ENCODE data around the gene FMNL2. TPM values are rescaled to one million over a fixed set of nuclear protein-coding genes. Genes with fewer than 3 reads are reported as not detected.

FMNL2 gene
- total and polyA plus RNA-seq, 10 donors = 8.8 to 59.3 (median 33.5) TPM

DNA sequence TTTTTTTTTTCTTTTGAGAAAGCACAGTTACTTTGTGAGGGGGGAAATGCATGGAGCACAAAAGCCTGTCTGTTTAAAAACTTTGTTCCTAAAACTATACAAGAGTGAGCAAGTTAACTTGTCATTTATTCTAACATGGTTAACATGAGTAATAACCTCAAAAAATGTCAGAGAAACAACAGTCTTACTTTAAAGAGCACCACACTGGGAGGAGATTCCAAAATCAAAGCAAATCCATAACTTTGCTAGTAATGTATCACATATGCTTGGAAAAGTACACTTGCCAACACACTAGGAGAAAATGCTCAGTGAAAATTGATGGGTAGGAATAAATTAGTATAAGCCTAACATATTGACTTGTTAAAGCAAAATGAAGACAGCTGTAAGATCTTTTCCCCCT lies 225.2 kb downstream of the FMNL2 start:
- no peaks in the 10 kb centered on the region for H3K27me3 ChIP-seq (replicated peaks in 1 of 7)
- TF ChIP-seq POLR2AphosphoS5 (IDR thresholded peaks at IDR 0.05) = no peak
- TF ChIP-seq, protein P1, sequence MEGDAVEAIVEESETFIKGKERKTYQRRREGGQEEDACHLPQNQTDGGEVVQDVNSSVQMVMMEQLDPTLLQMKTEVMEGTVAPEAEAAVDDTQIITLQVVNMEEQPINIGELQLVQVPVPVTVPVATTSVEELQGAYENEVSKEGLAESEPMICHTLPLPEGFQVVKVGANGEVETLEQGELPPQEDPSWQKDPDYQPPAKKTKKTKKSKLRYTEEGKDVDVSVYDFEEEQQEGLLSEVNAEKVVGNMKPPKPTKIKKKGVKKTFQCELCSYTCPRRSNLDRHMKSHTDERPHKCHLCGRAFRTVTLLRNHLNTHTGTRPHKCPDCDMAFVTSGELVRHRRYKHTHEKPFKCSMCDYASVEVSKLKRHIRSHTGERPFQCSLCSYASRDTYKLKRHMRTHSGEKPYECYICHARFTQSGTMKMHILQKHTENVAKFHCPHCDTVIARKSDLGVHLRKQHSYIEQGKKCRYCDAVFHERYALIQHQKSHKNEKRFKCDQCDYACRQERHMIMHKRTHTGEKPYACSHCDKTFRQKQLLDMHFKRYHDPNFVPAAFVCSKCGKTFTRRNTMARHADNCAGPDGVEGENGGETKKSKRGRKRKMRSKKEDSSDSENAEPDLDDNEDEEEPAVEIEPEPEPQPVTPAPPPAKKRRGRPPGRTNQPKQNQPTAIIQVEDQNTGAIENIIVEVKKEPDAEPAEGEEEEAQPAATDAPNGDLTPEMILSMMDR (IDR thresholded peaks at IDR 0.05 in 8 of 11, conservative IDR thresholded peaks at IDR 0.05 in 3 of 11) = no peak
- TF ChIP-seq POLR2A (IDR thresholded peaks at IDR 0.05) = no peak
- H3K9me3 ChIP-seq = no peaks in the 10 kb centered on the region
- no peaks in the 10 kb centered on the region for H3K4me1 ChIP-seq
- no peak for DNase-seq
- intact Hi-C loops (cut with DNase I; ENCODE audit: low total_unique reads) = no loop called here
- H3K27ac ChIP-seq = no peak overlapping the region
- H3K36me3 ChIP-seq = peaks cover 0 to 10% (median 0%) of the 10 kb centered on the region in 6 donors
- H3K4me3 ChIP-seq = no peak overlapping the region

DNA sequence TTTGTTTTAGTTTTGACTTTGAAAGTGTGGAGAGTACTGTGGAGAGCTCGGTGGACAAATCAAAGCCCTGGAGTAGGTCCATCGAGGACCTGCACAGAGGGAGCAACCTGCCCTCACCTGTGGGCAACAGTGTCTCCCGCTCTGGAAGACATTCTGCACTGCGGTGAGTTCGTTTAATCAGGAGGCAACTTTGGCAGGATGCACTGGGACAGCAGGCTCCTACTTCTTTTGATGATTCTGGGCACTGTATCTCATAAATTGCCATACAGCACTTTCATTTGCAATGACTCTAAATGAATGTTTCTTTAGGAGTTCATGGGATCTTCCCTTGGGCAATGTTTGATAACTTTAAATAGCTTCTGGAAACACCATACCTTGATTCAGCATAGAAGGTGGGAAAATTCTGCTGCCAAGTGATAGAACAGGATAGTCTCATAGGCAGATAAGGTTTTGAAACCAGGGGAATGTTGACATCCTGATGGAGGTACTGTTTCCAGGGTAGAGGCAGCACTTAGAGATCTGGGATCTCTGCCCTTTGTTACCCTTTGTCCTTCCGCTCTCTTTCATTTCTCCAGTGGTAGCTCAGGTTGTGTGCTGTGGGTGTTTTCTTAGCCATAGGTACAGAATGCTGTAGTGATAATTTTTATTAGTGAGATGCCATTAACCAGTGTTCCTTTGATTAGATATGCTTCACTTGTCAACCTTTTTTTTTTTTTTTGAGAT lies 226.1 kb downstream of the FMNL2 start:
- WGBS, 5 donors = 91 to 96% (median 92%) methylated on average over 6 of the region's 6 CpGs
- Histone ChIP-seq H3K9me3 (no peaks in the 10 kb centered on the region), H3K27ac (no peak overlapping the region), H3K4me3 (no peak overlapping the region), H3K36me3 (peaks cover 0 to 10% (median 0%) of the 10 kb centered on the region in 6 donors), H3K4me1 (peaks cover 0 to 3% (median under 1%) of the 10 kb centered on the region in 6 donors), H3K27me3 (replicated peaks in 1 of 7) (no peaks in the 10 kb centered on the region)
- intact Hi-C loops (cut with DNase I; ENCODE audit: low total_unique reads) = no loop called here
- TF ChIP-seq POLR2A (IDR thresholded peaks at IDR 0.05) = no peak
- TF ChIP-seq, protein P1 (IDR thresholded peaks at IDR 0.05 in 8 of 11, conservative IDR thresholded peaks at IDR 0.05 in 3 of 11) = no peak
- TF ChIP-seq POLR2AphosphoS5 (IDR thresholded peaks at IDR 0.05) = no peak
- no peak for DNase-seq

DNA sequence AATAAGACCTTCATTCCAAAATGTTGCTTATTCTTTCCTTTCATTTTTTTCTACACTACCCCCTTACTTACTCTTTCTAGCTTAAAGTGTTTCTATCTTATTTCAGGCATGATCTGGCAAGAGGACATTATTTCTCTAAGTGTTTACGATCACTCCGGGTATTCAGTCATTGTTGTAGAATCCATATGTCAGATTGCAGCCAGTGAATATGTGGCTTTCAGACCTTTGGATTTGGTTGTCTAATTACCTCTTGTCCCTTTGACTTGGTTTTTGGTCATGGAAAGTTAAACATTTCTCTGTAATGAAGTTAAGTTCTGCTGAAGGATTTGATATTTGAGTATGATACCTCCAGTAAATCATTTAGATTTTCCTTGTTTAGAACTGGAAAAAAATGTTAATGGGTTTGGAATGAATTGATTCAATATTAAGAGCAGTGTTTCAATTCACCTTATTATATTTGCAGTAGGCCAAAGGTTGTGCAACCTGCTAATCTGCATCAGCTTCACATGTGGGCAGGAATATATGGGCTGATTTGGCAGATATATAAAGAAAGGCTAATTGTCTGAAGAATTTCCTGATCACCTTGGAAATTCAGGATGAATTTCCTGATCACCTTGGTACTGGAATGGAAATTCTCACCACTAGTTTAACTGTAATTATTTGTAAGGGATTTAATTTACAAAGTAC lies 227.4 kb downstream of the FMNL2 start:
- Histone ChIP-seq H3K36me3 (peaks cover 0 to 10% (median 0%) of the 10 kb centered on the region in 6 donors), H3K27me3 (replicated peaks in 1 of 7) (no peaks in the 10 kb centered on the region), H3K4me3 (no peak overlapping the region), H3K9me3 (no peaks in the 10 kb centered on the region), H3K4me1 (peaks cover 0 to 11% (median 2%) of the 10 kb centered on the region in 6 donors), H3K27ac (no peak overlapping the region)
- 88 to 99% (median 94%) methylated on average over 2 of the region's 2 CpGs for WGBS, 5 donors
- DNase-seq = no peak
- TF ChIP-seq POLR2AphosphoS5 (IDR thresholded peaks at IDR 0.05) (no peak), POLR2A (IDR thresholded peaks at IDR 0.05) (no peak)
- TF ChIP-seq, protein P1 (IDR thresholded peaks at IDR 0.05 in 8 of 11, conservative IDR thresholded peaks at IDR 0.05 in 3 of 11) = no peak
- intact Hi-C loops (cut with DNase I; ENCODE audit: low total_unique reads) = no loop called here

DNA sequence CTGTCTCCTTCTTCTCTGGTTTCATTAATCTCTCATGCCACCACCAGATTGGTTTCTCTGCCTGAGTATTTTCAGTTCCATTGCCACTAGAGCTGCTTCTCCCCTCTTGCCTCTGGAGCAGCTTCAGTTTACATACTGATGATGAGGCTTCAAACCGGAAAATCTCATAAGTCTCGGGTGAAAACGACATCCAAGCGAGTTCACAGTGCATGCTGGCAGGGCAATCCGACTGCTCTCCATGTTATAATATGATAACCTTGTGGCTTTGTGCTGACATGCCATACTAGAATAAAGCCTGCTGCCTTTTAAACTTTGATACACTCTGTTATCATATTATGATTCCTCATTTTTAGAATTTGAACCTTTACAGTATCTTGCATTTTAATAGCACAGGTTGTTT lies 228.8 kb downstream of the FMNL2 start:
- TF ChIP-seq POLR2A (IDR thresholded peaks at IDR 0.05) = no peak
- TF ChIP-seq POLR2AphosphoS5 (IDR thresholded peaks at IDR 0.05) = no peak
- TF ChIP-seq, protein P1 (IDR thresholded peaks at IDR 0.05 in 8 of 11, conservative IDR thresholded peaks at IDR 0.05 in 3 of 11) = no peak
- 80 to 89% (median 88%) methylated on average over 5 of the region's 5 CpGs for whole genome bisulfite sequencing, 5 donors
- DNase-seq = no peak
- no peak overlapping the region for H3K27ac ChIP-seq
- H3K4me1 ChIP-seq = peaks cover 0 to 13% (median 2%) of the 10 kb centered on the region in 6 donors
- H3K9me3 ChIP-seq = no peaks in the 10 kb centered on the region
- no peak overlapping the region for H3K4me3 ChIP-seq
- intact Hi-C loops (cut with DNase I; ENCODE audit: low total_unique reads) = no loop called here
- no peaks in the 10 kb centered on the region for H3K27me3 ChIP-seq (replicated peaks in 1 of 7)
- peaks cover 0 to 10% (median 0%) of the 10 kb centered on the region in 6 donors for H3K36me3 ChIP-seq

Data from spleen (tissue), 11 donors.